Transverse colon (tissue), 3 donors: ENCODE measurements around the gene MYCBP2.
"Not testable (repeated sequence)": the region's sequence is repeated elsewhere in the genome, so short reads cannot be mapped to it uniquely, and the experiment has no call there.

Source experiments
- EP300 ChIP-seq: sonication (generic); formaldehyde crosslinking; IDR thresholded peaks from one replicate; pipeline ENCODE4 v1.6.1; 2017; ENCODE audit warnings: antibody characterized with exemption, low read depth
- TF ChIP-seq, protein P1 (sequence below), 5 experiments: fragments of 200-600 bp in 3 of 5; fragments of 450-650 bp in 2 of 5; sonication (generic) in 3 of 5; IDR thresholded peaks; 1 replicate in 2 of 5; 2 replicates in 3 of 5; pipeline ENCODE4 v1.5.1; 2016 to 2017; ENCODE audit warnings: antibody characterized with exemption in 5 of 5, inconsistent platforms in 3 of 5, mild to moderate bottlenecking in 2 of 5, moderate library complexity in 1 of 5

DNA sequence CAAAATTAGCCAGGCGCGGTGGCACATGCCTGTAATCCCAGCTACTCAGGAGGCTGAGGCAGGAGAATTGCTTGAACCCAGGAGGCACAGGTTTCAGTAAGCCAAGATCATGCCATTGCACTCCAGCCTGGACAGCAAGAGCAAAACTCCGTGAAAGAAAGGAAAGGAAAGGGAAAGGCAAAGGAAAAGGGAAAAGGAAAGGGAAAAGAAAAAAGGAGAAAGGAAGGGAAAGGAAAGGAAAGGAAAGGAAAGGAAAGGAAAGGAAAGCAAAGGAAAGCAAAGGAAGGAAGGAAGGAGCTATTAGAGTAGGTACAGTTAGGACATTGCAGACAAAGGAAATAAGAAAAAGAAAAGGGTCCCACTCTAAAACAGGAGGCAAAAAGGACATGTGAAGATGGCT lies 41.3 kb downstream of the MYCBP2 start:
- TF ChIP-seq, protein P1, sequence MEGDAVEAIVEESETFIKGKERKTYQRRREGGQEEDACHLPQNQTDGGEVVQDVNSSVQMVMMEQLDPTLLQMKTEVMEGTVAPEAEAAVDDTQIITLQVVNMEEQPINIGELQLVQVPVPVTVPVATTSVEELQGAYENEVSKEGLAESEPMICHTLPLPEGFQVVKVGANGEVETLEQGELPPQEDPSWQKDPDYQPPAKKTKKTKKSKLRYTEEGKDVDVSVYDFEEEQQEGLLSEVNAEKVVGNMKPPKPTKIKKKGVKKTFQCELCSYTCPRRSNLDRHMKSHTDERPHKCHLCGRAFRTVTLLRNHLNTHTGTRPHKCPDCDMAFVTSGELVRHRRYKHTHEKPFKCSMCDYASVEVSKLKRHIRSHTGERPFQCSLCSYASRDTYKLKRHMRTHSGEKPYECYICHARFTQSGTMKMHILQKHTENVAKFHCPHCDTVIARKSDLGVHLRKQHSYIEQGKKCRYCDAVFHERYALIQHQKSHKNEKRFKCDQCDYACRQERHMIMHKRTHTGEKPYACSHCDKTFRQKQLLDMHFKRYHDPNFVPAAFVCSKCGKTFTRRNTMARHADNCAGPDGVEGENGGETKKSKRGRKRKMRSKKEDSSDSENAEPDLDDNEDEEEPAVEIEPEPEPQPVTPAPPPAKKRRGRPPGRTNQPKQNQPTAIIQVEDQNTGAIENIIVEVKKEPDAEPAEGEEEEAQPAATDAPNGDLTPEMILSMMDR (IDR thresholded peaks at IDR 0.05) = not testable (repeated sequence)
- not testable (repeated sequence) for TF ChIP-seq EP300
